Pancreas (tissue), 10 donors: Measurements from ENCODE around the gene PCK2. TPM values are rescaled to one million over a fixed set of nuclear protein-coding genes. Genes with fewer than 3 reads are reported as not detected.
A peak's percentile ranks its signal among the peaks of the same experiment; 100 is the strongest.

Experiments used
- ATAC-seq, 4 donors: fragments of 200-7000 bp; cut with Tn5 transposase; one replicate each; pipeline versions ENCODE4 v1.8.0 to v1.9.1; 2020; ENCODE audit warnings: mild to moderate bottlenecking in 4 of 4, moderate library complexity in 4 of 4
- DNase-seq, 6 donors: peaks; one replicate each; pipeline ENCODE4 v3.0.0-alpha.2; 2020
- FAIRE-seq: peaks from 2 replicates; lab custom pipeline; 2012; peaks lifted over from hg19 to GRCh38; lab: Jason Lieb, UNC
- H3K27ac ChIP-seq, 4 donors: fragments of 200-600 bp; sonication (generic); 1 replicate in 3 of 4; 2 replicates in 1 of 4; pipeline versions ENCODE4 v1.5.0 to v1.8.0; 2020
- H3K27me3 ChIP-seq, 4 donors: fragments of 200-600 bp; one replicate each; pipeline ENCODE4 v1.8.0; 2021
- H3K36me3 ChIP-seq, 3 donors: fragments of 200-600 bp; sonication (generic) in 1 of 3; one replicate each; pipeline versions ENCODE4 v1.5.0 to v1.8.0; 2020 to 2021
- H3K4me1 ChIP-seq, 3 donors: fragments of 200-600 bp; one replicate each; pipeline ENCODE4 v1.8.0; 2021
- H3K4me3 ChIP-seq, 4 donors: fragments of 200-600 bp; sonication (generic) in 2 of 4; one replicate each; pipeline versions ENCODE4 v1.5.0 to v1.8.0; 2020 to 2021
- H3K9me3 ChIP-seq, 4 donors: fragments of 200-600 bp; one replicate each; pipeline ENCODE4 v1.8.0; 2021
- WGBS, 2 donors: extraction: QIAGEN DNeasy Blood & Tissue Kit; methylation state at CpG; one replicate each; pipeline ENCODE4 v1.1.7; 2013; 5-methylcytosine and 5-hydroxymethylcytosine counted together
- intact Hi-C, 3 donors: fragments of 100-400 bp; cut with DNase I; formaldehyde crosslinking; loops; one replicate each; pipeline versions ENCODE4 v1.11.1 to v1.14.2; 2022
- polyA plus RNA-seq, 2 donors: library from polyadenylated mRNA; stranded (reverse); fragments of 200-250 nt; gene quantifications; one replicate each; pipeline ENCODE4 v1.2.3, GENCODE V29; 2013
- total RNA-seq, 6 donors: library from RNA; stranded (reverse); fragmentation: NEBNext Ultra II Directional in 4 of 6; extraction: Animal tissue kit (Norgen Biotek cat#: 25700) in 4 of 6; gene quantifications; one replicate each; pipeline versions ENCODE4 v1.2.1 to v1.2.4, GENCODE V29; 2021 to 2023
- TF ChIP-seq, protein P1 (sequence below), 4 donors: fragments of 200-600 bp; sonication (generic) in 3 of 4; IDR thresholded peaks; one replicate each; pipeline versions ENCODE4 v1.5.0 to v1.8.0; 2021; ENCODE audit warnings: antibody characterized with exemption in 4 of 4
- donor health status: healthy with polysubstance abuse.
- donor health status: DM: no; HTN: no; CAD: no; lungs with moderate emphysema.
- donor health status: DM: no; HTN: no; CAD: no.
- donor health status: control.
- donor health status: control.
- donor health status: Bipolar disorder and iron deficiency.
- donor health status: DM: yes; HTN: yes; CAD: no.
- donor health status: DM: no; HTN: no; CAD: no.
- donor health status: DM: no; HTN: no; CAD: no.
- donor health status: DM: yes; HTN: yes; CAD: no.

The PCK2 gene
- total and polyA plus RNA-seq, 8 donors = 12.8 to 146 (median 21.0) TPM

DNA sequence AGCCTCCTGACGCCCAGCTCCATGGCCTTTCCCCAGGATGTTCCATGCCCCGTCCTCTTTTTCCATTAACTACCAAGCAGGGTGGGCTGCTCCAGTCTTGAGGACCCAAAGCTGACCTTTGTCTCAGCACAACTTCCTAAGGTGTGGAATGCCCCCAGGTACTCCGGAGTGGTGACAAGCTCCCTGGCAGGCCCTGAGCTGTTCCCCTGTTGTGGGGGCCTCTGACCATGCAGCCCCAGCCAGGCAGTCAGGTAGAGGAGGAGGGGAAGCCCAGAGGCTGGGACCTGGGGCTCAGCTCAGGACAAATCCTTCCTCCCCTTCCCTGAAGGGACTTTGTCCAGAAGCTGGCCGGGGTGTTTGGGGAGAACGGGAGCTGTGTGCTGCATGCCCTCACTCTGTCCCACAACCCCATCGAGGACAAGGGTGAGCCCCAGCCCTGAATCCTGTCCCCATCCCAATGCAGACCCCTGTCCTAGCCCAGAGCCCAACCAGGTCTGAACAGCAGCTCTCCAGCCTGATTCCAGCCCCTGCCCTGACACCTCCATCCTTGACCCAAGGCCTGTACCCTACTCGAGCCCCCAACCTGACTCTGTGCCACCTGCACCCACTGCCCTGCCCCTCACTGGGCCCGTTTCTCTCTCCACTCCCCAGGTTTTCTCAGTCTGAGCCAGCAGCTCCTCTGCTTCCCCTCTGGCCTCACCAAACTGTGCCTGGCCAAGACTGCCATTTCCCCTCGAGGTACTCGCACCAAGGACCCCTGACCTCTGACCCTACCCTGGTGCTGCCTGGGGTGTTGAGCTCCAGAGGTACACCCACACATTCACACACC is 37.9 kb upstream of the PCK2 start:
- no peaks in the 10 kb centered on the region for H3K9me3 ChIP-seq
- intact Hi-C loops = loop anchor here in 2 of 3 donors (5.0 kb wide), 1 partner anchor 36 kb away; the partner anchor contains the start of gene PCK2 (in 2 of the 2)
- ATAC-seq (no peak), DNase-seq (peak in 2 of 6 donors; percentile 10 to 54), FAIRE-seq (no peak)
- H3K4me1 ChIP-seq = peaks cover 0 to 9% (median 0%) of the 10 kb centered on the region in 3 donors
- no peak overlapping the region for H3K4me3 ChIP-seq
- H3K36me3 ChIP-seq = no peaks in the 10 kb centered on the region
- 80 to 87% methylated on average over 9 to 10 of the region's 10 CpGs for WGBS, 2 donors
- TF ChIP-seq, protein P1, sequence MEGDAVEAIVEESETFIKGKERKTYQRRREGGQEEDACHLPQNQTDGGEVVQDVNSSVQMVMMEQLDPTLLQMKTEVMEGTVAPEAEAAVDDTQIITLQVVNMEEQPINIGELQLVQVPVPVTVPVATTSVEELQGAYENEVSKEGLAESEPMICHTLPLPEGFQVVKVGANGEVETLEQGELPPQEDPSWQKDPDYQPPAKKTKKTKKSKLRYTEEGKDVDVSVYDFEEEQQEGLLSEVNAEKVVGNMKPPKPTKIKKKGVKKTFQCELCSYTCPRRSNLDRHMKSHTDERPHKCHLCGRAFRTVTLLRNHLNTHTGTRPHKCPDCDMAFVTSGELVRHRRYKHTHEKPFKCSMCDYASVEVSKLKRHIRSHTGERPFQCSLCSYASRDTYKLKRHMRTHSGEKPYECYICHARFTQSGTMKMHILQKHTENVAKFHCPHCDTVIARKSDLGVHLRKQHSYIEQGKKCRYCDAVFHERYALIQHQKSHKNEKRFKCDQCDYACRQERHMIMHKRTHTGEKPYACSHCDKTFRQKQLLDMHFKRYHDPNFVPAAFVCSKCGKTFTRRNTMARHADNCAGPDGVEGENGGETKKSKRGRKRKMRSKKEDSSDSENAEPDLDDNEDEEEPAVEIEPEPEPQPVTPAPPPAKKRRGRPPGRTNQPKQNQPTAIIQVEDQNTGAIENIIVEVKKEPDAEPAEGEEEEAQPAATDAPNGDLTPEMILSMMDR (IDR thresholded peaks at IDR 0.05) = no peak
- no peak overlapping the region for H3K27ac ChIP-seq
- no peaks in the 10 kb centered on the region for H3K27me3 ChIP-seq

DNA sequence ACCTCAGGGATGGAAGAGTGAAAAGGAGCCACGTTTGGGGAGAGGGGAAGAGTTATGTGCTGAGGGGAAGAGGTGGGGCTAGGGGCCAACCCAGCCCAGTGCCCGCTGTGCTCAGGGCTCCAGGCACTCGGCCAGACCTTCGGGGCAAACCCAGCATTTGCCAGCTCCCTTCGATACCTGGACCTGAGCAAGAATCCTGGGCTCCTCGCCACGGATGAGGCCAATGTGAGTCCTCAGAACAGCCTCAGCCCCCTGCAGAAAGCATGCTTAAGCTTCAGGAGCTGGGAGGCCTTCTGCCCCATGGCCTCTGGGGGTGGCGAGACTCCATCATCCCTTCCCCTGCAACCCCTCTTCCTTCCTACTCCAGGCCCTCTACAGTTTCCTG is 37.3 kb upstream of the PCK2 start:
- FAIRE-seq = no peak
- peak in 1 of 6 donors; percentile 67 for DNase-seq
- peaks cover under 1 to 15% (median 4%) of the 10 kb centered on the region in 3 donors for H3K4me1 ChIP-seq
- ATAC-seq = no peak
- H3K9me3 ChIP-seq = no peaks in the 10 kb centered on the region
- WGBS, 2 donors = 70 to 74% methylated on average over 6 to 8 of the region's 8 CpGs
- intact Hi-C loops = loop anchor here in 2 of 3 donors (5.0 kb wide), 1 partner anchor 36 kb away; the partner anchor contains the start of gene PCK2 (in 2 of the 2)
- no peaks in the 10 kb centered on the region for H3K27me3 ChIP-seq
- no peak overlapping the region for H3K4me3 ChIP-seq
- H3K27ac ChIP-seq = no peak overlapping the region
- TF ChIP-seq, protein P1 (IDR thresholded peaks at IDR 0.05) = no peak
- no peaks in the 10 kb centered on the region for H3K36me3 ChIP-seq

DNA sequence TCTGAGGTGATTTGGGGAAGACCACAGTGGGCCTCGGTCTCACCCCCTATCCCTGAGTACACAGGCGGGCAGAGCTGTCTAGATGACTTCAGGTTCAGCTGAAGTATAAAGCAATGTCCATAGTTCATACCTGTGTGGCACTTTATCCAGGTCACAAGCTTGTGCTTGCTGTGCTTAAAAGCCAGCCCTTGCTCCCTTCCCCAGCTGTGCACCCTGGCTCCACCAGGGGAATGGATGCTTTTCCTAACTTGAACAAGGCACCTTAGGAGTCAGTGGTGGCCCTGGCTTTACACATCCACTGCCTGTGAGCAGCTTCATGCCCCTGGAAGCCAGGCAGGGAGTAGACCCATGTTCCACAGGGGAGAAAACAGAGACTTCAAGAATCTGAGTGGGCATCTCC is 36.8 kb upstream of the PCK2 start:
- DNase-seq = no peak
- TF ChIP-seq, protein P1 (IDR thresholded peaks at IDR 0.05) = no peak
- no peaks in the 10 kb centered on the region for H3K9me3 ChIP-seq
- H3K27me3 ChIP-seq = no peaks in the 10 kb centered on the region
- WGBS, 2 donors = 81 to 88% methylated on average over 2 of the region's 2 CpGs
- no peak for FAIRE-seq
- H3K4me3 ChIP-seq = no peak overlapping the region
- peaks cover 5 to 16% (median 9%) of the 10 kb centered on the region in 3 donors for H3K4me1 ChIP-seq
- no peak overlapping the region for H3K27ac ChIP-seq
- intact Hi-C loops = loop anchor here in 2 of 3 donors (5.0 kb wide), 1 partner anchor 35 kb away; the partner anchor contains the start of gene PCK2 (in 2 of the 2)
- H3K36me3 ChIP-seq = no peaks in the 10 kb centered on the region
- no peak for ATAC-seq

DNA sequence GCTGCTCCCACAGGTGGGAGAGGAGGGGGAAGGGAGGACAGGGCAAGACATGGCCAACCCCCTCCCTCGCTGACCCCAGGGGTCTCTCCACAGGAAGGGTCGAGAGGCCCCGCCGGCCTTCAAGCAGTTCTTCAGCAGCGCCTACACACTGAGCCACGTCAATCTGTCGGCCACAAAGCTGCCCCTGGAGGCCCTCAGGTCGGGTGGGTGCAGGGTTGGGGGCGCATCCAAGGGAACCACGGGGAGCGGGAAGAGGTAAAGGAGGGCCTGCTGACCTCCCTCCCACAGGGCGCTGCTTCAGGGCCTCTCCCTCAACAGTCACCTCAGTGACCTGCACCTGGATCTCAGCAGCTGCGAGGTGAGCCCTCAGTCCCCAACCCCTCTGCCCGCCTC is 36.2 kb upstream of the PCK2 start:
- Histone ChIP-seq H3K36me3 (no peaks in the 10 kb centered on the region), H3K9me3 (no peaks in the 10 kb centered on the region), H3K4me3 (no peak overlapping the region), H3K27me3 (no peaks in the 10 kb centered on the region), H3K27ac (no peak overlapping the region), H3K4me1 (peaks cover 8 to 13% (median 9%) of the 10 kb centered on the region in 3 donors)
- TF ChIP-seq, protein P1 (IDR thresholded peaks at IDR 0.05) = no peak
- FAIRE-seq = no peak
- 46 to 77% methylated on average over 11 to 14 of the region's 14 CpGs for WGBS, 2 donors
- peak in 2 of 4 donors; percentile 2 for ATAC-seq
- intact Hi-C loops = loop anchor here in 2 of 3 donors (5.0 kb wide), 1 partner anchor 34 kb away; the partner anchor contains the start of gene PCK2 (in 2 of the 2)
- peak in 3 of 6 donors; percentile 14 to 72 (median 56) for DNase-seq
